GM19193 (cell line): ENCODE measurements around the gene DCAF12.

Experiments used
- POLR2A ChIP-seq: IDR thresholded peaks from 4 replicates; pipeline ENCODE4 v1.6.1; 2011; ENCODE audit not compliant: insufficient read depth, insufficient read length; ENCODE audit errors: extremely low read depth

The DCAF12 gene

DNA sequence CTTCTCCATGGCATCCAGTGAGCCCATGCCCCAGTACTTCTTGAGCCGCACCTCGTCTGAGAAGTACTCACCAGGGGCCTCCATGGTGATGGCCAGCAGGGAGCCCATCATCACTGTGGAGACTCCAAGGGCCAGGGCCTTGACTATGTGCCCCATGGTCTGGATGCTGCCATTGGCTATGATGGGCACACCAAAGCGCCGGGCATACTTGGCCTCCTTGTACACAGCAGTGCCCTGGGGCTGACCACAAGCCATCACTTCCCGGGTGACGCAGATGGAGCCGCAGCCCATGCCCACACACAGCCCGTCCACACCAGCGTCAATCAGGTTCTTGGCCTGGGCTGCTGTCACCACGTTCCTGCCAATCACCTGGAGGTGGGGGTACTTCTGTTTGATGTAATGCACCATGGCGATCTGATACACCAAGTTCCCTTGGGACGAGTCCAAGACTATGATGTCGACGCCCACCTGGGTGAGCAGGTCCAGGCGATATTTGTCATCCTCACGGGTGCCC is 7.0 kb upstream of the DCAF12 start:
- TF ChIP-seq POLR2A, result no peak

DNA sequence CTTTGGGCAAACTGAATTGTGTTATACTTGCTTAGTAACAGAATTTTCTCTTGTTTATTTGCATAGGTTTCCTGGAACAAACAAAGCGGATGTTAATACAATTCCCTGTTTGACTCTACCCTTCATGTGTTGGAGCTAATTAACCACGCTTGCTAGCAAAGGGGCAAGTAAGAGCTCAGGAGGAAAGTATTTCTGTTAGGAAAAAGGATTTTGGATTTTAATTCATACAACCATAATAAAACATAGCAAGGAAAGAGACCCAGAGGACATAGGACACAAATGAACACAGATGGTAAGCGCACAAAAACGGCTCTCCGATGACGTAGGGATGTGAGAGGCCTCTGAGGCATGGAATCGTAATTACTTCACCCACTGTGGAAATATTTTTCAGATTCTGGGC is 5.1 kb upstream of the DCAF12 start:
- TF ChIP-seq POLR2A, result no peak

DNA sequence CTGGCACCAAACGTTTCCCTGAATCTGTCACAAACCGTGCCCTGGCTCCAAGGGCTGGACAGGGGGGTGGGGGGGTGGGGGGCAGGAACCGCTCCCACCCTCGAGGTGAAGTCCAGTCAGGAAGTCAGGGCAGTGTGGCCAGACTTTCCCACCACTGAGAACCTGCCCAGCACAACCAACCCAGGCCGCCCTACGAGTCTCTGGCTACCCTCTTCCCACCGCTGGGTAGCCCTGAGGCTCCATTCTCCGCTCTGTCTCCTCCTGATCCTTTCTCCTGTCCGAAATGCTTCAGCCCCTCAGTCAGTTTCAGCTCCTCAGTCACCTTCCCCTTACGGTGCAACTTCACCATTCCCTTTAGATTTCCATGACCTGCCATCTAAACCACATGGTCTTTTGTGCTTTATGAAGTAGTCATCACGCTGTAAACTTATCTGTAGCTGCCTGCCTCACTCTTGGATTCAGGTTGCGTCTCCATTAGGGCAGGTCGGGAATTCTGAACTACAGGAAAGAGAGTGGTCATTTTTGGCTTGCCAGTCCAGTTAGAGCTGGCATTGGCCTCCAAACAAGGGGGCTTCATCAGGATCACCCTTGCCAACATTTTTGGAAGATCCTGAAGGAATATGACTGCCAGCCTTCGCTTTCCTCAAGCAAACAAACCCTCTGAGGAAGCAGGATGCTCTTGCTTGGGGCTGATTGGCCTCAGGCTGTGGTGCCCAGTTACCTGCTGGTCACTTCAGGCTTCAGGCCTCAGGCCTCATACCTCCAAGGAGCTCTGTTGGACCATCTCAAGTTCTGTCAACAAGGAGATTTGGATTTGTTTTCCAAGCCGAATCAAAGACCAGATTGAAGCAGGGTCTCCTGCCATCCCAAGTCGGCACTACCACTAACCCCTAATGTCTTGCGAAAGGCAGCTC is 794 bp upstream of the DCAF12 start:
- no peak for TF ChIP-seq POLR2A

DNA sequence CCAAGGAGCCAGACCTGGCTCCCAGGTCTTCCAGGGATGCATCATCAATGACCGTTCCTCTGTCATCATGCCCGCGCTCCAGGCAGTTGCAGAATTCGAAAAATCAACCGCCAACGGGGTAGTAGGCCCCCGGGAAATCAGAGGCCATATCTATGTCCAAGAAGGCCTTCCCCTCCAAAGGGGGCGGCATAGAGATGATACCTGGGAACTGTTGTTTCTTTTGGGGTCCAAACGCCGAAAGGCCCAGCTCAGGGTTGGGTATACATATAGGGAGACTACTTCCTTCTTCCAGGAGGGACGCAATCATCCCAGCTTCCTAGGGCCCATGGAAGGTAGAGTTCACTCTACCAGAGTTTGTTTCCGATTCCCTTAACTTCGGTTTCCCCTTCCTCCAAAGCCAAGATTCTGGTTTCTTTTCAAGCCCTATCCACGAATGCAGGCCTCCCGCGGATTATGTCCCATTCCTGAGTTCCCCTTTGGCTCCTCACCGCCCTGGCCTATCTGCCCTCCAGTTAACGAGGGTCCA is 754 bp downstream of the DCAF12 start:
- no peak for TF ChIP-seq POLR2A

DNA sequence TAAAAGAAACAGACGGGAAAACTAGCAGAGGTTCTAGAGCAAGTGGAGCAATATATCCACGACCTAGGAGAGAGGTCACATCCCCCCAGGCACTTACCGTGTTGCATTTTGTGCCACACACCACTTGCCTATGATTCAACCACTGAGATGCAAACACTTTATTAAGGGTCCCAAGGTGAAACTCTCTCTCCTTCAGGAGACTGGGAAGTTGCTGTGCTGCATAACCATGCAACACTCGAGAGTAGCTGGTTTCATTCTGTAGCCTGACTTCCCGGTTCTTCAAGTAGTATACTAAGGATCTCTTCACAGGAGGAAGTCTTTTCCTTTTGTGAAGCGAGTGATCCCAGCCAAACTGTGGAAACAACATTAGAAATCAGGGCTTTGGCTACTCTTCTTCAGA is 1.6 kb downstream of the DCAF12 start:
- no peak for TF ChIP-seq POLR2A

DNA sequence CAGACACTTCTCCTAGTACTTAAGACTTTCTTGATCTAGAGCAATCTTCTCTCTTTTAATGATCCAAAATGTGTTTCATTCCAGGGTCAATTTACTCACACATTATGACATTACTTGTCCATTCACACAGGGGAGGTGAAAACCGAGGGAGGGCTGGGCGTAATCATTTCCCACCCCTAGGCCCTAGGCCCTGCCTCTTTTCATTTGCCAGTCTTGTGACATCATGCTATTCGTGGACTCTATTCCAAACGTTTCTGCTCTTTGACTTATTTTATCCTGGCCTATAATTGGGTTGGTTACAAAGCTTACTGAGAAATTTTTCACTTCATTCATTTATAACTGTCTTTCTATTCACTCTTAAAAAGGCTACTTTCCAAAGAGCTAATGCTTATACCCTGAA is 2.4 kb downstream of the DCAF12 start:
- no peak for TF ChIP-seq POLR2A

DNA sequence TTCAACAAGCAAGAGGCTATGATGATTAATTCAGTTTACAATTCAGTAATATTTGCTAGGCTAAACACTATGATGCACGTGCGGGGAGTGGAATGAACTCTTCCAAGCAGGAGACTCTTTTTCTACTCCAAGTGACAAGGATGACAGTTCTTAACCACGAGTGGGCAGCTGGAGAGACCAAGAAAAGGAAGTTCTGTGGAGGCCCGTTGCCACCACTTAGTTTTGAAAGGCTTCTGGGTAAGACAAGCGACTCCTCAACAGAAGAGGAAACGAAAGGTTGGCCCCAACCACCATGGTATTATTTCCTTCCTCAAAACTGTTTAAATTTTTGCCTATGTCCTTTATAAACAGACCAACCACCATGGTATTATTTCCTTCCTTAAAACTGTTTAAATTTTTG is 2.8 kb downstream of the DCAF12 start:
- no peak for TF ChIP-seq POLR2A

DNA sequence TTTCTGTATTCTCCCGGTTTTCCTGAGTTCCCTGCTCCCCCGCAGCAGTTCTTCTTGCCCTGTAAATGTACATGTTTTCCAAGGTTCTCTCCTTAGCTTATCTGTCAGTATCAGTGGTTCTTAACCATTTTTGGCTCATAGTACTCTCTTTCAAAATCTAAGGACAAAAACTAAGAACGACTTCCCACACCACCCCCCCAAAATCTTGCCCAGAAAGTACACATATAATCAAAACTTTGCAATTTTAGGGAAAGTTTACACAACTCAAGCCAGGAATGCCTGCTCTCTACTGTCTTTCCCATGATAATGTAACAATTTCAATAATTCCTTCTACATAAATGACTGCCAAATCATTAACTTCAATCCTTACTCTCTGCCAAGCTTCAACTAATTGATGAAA is 4.5 kb downstream of the DCAF12 start:
- TF ChIP-seq POLR2A, result no peak

DNA sequence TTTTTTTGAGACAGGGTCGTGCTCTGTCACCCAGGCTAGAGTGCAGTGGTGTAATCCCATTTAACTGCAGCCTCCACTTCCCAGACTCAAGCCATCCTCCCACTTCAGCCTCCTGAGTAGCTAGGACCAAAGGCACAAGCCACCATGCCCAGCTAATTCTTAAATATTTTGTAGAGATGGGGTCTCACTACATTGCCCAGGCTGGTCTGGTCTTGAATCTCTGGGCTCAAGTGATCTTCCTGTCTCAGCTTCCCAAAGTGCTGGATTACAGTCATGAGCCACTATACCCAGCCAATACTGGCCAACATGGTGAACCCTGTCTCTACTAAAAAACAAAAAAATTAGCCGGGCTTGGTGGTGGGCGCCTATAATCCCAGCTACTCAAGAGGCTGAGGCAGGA is 6.8 kb downstream of the DCAF12 start:
- no peak for TF ChIP-seq POLR2A

DNA sequence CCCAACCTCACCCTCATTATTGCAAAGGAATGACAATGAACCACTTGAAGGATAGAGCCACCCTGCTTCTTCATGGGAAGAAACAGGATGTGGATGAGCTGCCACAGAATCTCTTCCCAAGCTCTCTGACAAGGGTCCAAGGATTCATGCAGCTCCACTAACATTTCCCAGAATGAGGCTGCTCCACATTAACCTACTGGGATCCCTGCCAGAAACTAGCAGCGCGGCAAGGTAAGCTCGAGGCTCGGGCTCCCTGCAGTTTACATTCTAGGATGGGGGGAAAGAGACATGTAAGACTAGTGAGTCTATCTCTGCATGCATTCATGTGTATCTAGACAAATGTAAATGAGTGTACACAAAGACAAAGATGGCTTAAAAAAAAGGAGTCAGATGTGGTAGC is 12.1 kb downstream of the DCAF12 start:
- TF ChIP-seq POLR2A, result no peak

DNA sequence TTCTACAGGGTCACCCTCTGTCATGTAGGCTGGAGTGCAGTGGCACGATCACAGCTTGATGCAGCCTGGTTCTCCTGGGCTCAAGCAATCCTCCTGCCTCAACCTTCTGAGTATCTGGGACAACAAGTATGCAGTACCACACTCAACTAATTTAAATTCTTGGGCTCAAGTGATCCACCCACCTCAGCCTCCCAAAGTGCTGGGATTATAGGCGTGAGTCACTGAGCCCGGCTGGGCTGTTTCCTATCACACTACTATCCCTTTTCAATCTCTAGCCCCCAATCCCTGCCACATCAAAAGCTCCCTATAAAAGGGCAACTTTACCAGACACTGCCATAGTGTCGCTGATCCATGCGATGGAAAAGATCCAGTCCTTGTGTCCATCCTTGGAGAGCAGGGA is 20.4 kb downstream of the DCAF12 start:
- no peak for TF ChIP-seq POLR2A

DNA sequence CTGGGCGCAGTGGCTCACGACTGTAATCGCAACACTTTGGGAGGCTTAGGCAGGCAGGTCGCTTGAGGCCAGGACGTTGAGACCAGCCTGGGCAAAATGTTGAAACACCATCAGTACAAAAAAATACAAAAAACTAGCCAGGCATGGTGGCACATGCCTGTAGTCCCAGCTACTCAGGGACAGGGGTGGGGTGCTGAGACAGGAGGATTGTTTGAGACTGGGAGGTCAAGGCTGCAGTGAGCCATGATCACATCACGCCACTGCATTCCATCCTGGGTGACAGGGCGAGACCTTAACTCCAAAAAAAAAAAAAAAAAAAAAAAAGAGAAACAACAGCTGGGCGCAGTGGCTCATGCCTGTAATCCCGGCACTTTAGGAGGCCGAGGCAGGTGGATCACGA is 23.7 kb downstream of the DCAF12 start:
- no peak for TF ChIP-seq POLR2A

DNA sequence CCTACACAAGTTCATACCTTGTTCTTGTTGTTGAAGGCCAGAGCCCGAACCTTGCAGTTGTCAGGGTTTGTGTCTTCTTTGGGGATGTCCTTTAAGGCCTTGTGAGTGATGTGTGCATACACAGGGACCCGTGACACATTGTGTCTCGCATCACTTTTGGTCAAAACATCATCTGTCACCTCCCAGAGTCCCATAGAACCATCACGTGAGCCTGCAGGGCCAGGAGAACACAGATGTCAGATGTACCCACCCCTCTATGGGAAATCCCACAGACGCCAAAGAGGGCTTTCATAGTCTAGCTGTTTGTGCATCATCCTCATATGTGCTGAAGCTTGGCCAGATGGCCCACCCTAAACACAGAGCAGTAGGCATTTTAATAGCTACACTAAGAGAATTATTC is 28.2 kb downstream of the DCAF12 start:
- no peak for TF ChIP-seq POLR2A

DNA sequence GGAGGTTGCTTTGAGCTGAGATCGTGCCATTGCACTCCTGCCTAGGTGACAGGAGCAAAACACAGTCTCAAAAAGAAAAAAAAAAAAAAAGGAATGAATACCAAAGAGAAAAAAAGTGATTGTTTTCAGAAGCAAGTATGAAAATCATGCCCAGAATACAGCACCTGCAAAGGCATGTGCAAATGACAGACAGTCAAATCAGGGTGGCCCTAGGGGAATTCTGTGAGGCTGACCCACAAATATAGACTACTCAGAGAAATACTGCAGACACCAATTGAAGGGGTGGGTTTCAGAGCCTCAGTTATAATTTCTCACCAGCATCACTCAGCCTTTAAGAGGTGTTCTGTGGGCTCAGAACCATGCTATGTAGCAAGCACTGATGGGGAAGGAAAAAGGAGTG is 28.6 kb downstream of the DCAF12 start:
- TF ChIP-seq POLR2A, result no peak

DNA sequence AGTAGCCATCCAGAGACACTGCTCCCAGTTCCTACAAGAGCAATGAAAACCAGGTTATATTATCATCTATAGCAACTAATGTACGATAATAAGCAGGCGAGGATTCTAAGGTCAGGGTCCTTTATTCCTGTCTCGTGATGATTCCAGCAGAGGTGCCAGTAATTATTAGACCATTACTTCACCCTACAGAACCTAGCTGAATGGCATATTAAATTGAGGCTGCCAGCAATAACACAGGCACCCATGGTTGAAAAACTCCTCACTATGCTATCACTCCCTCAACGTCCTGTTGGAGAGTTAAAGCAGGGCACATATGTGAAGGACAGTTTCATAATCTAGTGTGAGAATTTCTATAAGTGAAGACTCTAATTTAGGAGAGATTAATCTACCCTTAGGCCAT is 29.7 kb downstream of the DCAF12 start:
- TF ChIP-seq POLR2A, result no peak

DNA sequence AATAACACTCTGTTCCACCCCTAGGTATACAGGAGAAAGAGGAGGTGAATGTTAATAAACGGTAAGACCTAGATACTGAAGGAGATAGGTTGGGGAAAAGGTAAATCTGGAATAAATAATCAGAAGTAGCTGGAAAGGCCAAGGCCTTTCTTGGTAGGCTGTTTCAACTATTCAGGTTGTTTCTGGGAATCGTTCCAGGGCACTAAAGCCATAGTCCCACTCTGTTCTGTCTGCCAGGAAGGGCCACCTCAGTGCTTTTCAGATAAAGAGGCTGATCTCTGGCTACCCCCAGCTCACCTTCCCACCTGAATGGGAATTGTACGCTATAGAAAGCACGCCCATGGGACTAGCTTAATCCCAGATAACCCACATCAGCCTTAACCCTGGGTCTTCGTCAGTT is 32.9 kb downstream of the DCAF12 start:
- no peak for TF ChIP-seq POLR2A
